Neural crest cell (in vitro differentiated cells): ENCODE data around the gene SHISA9. TPM values are rescaled to one million over a fixed set of nuclear protein-coding genes. Genes with fewer than 3 reads are reported as not detected.

Experiments
- DNase-seq: peaks from one replicate; pipeline ENCODE4 v3.0.0; 2021; ENCODE audit warnings: low read depth, mixed read lengths, low spot score
- H3K27ac Mint-ChIP-seq: one replicate; pipeline ENCODE4 v1.8.0; 2021; ENCODE audit warnings: mild to moderate bottlenecking, mixed read lengths; ENCODE audit not compliant: unreplicated experiment
- H3K27me3 Mint-ChIP-seq: 2 replicates; pipeline ENCODE4 v1.8.0; 2021; ENCODE audit warnings: low read depth, mild to moderate bottlenecking, mixed read lengths
- H3K36me3 Mint-ChIP-seq: 2 replicates; pipeline ENCODE4 v1.8.0; 2021; ENCODE audit warnings: low read depth, mild to moderate bottlenecking, mixed read lengths
- H3K4me1 Mint-ChIP-seq: 2 replicates; pipeline ENCODE4 v1.8.0; 2021; ENCODE audit warnings: mixed read lengths
- H3K4me3 Mint-ChIP-seq: one replicate; pipeline ENCODE4 v1.8.0; 2021; ENCODE audit warnings: mild to moderate bottlenecking, mixed read lengths
- H3K9me3 Mint-ChIP-seq: 2 replicates; pipeline ENCODE4 v1.8.0; 2021; ENCODE audit warnings: mixed read lengths
- CTCF ChIP-seq: fragments of 200-600 bp; sonication (generic); conservative IDR thresholded peaks from 2 replicates; pipeline ENCODE4 v1.5.0; 2021; ENCODE audit warnings: antibody characterized with exemption, mild to moderate bottlenecking
- total RNA-seq: library from RNA; stranded (reverse); gene quantifications from 2 replicates; pipeline ENCODE4 v1.2.1, GENCODE V29; 2021

Gene SHISA9
- total RNA-seq, 1 donor from 2014 or later, result 1.3 TPM

- H3K27ac Mint-ChIP-seq, result no peak overlapping the region
- no peaks in the 10 kb centered on the region for H3K36me3 Mint-ChIP-seq
- TF ChIP-seq CTCF, result no peak
- H3K9me3 Mint-ChIP-seq, result no peaks in the 10 kb centered on the region
- DNase-seq, result no peak
- peaks cover 4% of the 10 kb centered on the region for H3K27me3 Mint-ChIP-seq
- no peak overlapping the region for H3K4me3 Mint-ChIP-seq
- no peaks in the 10 kb centered on the region for H3K4me1 Mint-ChIP-seq
Observed at GRCh38 chr16:12995721-12996372, 94.4 kb downstream of the SHISA9 start.

GRCh38 chr16:12998361-12999085, 97.1 kb downstream of the SHISA9 start:
- DNase-seq, result no peak
- H3K27ac Mint-ChIP-seq, result no peak overlapping the region
- no peak for TF ChIP-seq CTCF

GRCh38 chr16:12999368-12999767, 98.0 kb downstream of the SHISA9 start:
- no peak for TF ChIP-seq CTCF
- H3K4me1 Mint-ChIP-seq, result no peaks in the 10 kb centered on the region
- DNase-seq, result no peak
- H3K27me3 Mint-ChIP-seq, result peaks cover 4% of the 10 kb centered on the region
- no peak overlapping the region for H3K27ac Mint-ChIP-seq
- H3K36me3 Mint-ChIP-seq, result no peaks in the 10 kb centered on the region
- no peaks in the 10 kb centered on the region for H3K9me3 Mint-ChIP-seq
- H3K4me3 Mint-ChIP-seq, result no peak overlapping the region

More at GRCh38 chr16:12998361-12999085, 97.1 kb downstream of the SHISA9 start:
- Mint-ChIP-seq H3K36me3 (no peaks in the 10 kb centered on the region), H3K4me1 (no peaks in the 10 kb centered on the region), H3K9me3 (no peaks in the 10 kb centered on the region), H3K4me3 (no peak overlapping the region), H3K27me3 (peaks cover 4% of the 10 kb centered on the region)

- Mint-ChIP-seq H3K36me3 (no peaks in the 10 kb centered on the region), H3K27ac (no peak overlapping the region), H3K9me3 (no peaks in the 10 kb centered on the region), H3K4me3 (no peak overlapping the region), H3K4me1 (no peaks in the 10 kb centered on the region), H3K27me3 (peaks cover 10% of the 10 kb centered on the region)
- DNase-seq, result no peak
- no peak for TF ChIP-seq CTCF
Observed at GRCh38 chr16:13005721-13006247, 104.4 kb downstream of the SHISA9 start.

- Mint-ChIP-seq H3K9me3 (no peaks in the 10 kb centered on the region), H3K27ac (no peak overlapping the region), H3K36me3 (no peaks in the 10 kb centered on the region), H3K4me3 (no peak overlapping the region), H3K4me1 (peaks cover 27% of the 10 kb centered on the region), H3K27me3 (peaks cover 3% of the 10 kb centered on the region)
- TF ChIP-seq CTCF, result no peak
- no peak for DNase-seq
Observed at GRCh38 chr16:13012601-13013000, 111.2 kb downstream of the SHISA9 start.
